ENCODE data around the gene SEMA4G.

SEMA4G gene

GRCh38 chr10:100969187-100970075, at the start of gene SEMA4G:
Gene SEMA4G (plus strand): TSS chr10:100969504. CDS start chr10:100972913, 3,409 bp downstream.
- DNase-seq, result peak in 1 of 2 donors; percentile 10

- DNase-seq, result no peak
Observed at GRCh38 chr10:100923580-100923979, 45.7 kb upstream of the SEMA4G start.

GRCh38 chr10:100927266-100927665, 42.0 kb upstream of the SEMA4G start:
- DNase-seq, result no peak

GRCh38 chr10:100928039-100928438, 41.3 kb upstream of the SEMA4G start:
- DNase-seq, result no peak

- DNase-seq, result peak in 1 of 2 donors; percentile 23
Observed at GRCh38 chr10:100930368-100930767, 38.9 kb upstream of the SEMA4G start.

- no peak for DNase-seq
Observed at GRCh38 chr10:100934084-100934659, 35.1 kb upstream of the SEMA4G start.

GRCh38 chr10:100939763-100940344, 29.4 kb upstream of the SEMA4G start:
- no peak for DNase-seq

GRCh38 chr10:100942229-100942628, 27.1 kb upstream of the SEMA4G start:
- no peak for DNase-seq

GRCh38 chr10:100943508-100943907, 25.8 kb upstream of the SEMA4G start:
- DNase-seq, result no peak

- peak in 1 of 2 donors; percentile 4 for DNase-seq
Observed at GRCh38 chr10:100945754-100946153, 23.6 kb upstream of the SEMA4G start.

GRCh38 chr10:100948916-100949315, 20.4 kb upstream of the SEMA4G start:
- DNase-seq, result no peak

GRCh38 chr10:100960251-100960650, 9.1 kb upstream of the SEMA4G start:
- no peak for DNase-seq

GRCh38 chr10:100962351-100963080, 6.8 kb upstream of the SEMA4G start:
- no peak for DNase-seq

GRCh38 chr10:100963826-100964225, 5.5 kb upstream of the SEMA4G start:
- no peak for DNase-seq

- no peak for DNase-seq
Observed at GRCh38 chr10:100965820-100966219, 3.5 kb upstream of the SEMA4G start.

- DNase-seq, result no peak
Observed at GRCh38 chr10:100966887-100967286, 2.4 kb upstream of the SEMA4G start.

GRCh38 chr10:100967332-100967731, 2.0 kb upstream of the SEMA4G start:
- no peak for DNase-seq

- DNase-seq, result no peak
Observed at GRCh38 chr10:100968062-100968736, 1.1 kb upstream of the SEMA4G start.

- no peak for DNase-seq
Observed at GRCh38 chr10:100968863-100969186, 479 bp upstream of the SEMA4G start.

- DNase-seq, result no peak
Observed at GRCh38 chr10:100970076-100970913, 991 bp downstream of the SEMA4G start.

GRCh38 chr10:100970914-100971811, 1.9 kb downstream of the SEMA4G start:
- DNase-seq, result no peak

All from hippocampal formation (tissue), 2 donors.